ENCODE results near the gene MMP17. TPM values are rescaled to one million over a fixed set of nuclear protein-coding genes. Genes with fewer than 3 reads are reported as not detected.

Gene MMP17
- total RNA-seq, 4 donors from 2014 or later: 0.38 to 10.1 (median 4.1) TPM

GRCh38 chr12:131789638-131790037 lies 38.6 kb upstream of the MMP17 start:
- Histone ChIP-seq H3K4me1 (no peaks in the 10 kb centered on the region), H3K4me3 (replicated peaks in 1 of 3) (no peak overlapping the region), H3K9me3 (no peaks in the 10 kb centered on the region), H3K36me3 (peaks cover 14 to 30% of the 10 kb centered on the region in 2 donors), H3K27me3 (no peaks in the 10 kb centered on the region), H3K27ac (no peak overlapping the region)
- no peak for DNase-seq
- intact Hi-C loops (cut with DNase I): no loop called here
- TF ChIP-seq CTCF (IDR thresholded peaks at IDR 0.05) (no peak), POLR2A (IDR thresholded peaks at IDR 0.05) (no peak)
- 91 to 96% methylated on average over 12 of the region's 12 CpGs for WGBS, 2 donors

GRCh38 chr12:131793243-131794022 lies 34.8 kb upstream of the MMP17 start:
- Histone ChIP-seq H3K27ac (no peak overlapping the region), H3K4me3 (replicated peaks in 1 of 3) (no peak overlapping the region), H3K9me3 (no peaks in the 10 kb centered on the region), H3K4me1 (no peaks in the 10 kb centered on the region), H3K36me3 (peaks cover 21 to 26% of the 10 kb centered on the region in 2 donors), H3K27me3 (no peaks in the 10 kb centered on the region)
- DNase-seq: no peak
- TF ChIP-seq CTCF (IDR thresholded peaks at IDR 0.05): no peak
- TF ChIP-seq POLR2A (IDR thresholded peaks at IDR 0.05): no peak
- intact Hi-C loops (cut with DNase I): no loop called here
- WGBS, 2 donors: 88 to 91% methylated on average over 19 of the region's 19 CpGs

- no peaks in the 10 kb centered on the region for H3K4me1 ChIP-seq
- no peak overlapping the region for H3K4me3 ChIP-seq (replicated peaks in 1 of 3)
- H3K27ac ChIP-seq: no peak overlapping the region
- no peak for DNase-seq
- H3K9me3 ChIP-seq: no peaks in the 10 kb centered on the region
- WGBS, 2 donors: 94% methylated on average over 7 of the region's 7 CpGs
- no peaks in the 10 kb centered on the region for H3K27me3 ChIP-seq
- peaks cover 26 to 27% of the 10 kb centered on the region in 2 donors for H3K36me3 ChIP-seq
- intact Hi-C loops (cut with DNase I): no loop called here
- TF ChIP-seq POLR2A (IDR thresholded peaks at IDR 0.05) (no peak), CTCF (IDR thresholded peaks at IDR 0.05) (no peak)
Observed at GRCh38 chr12:131794061-131794460, 34.1 kb upstream of the MMP17 start.

- Histone ChIP-seq H3K27ac (no peak overlapping the region), H3K4me1 (no peaks in the 10 kb centered on the region), H3K27me3 (no peaks in the 10 kb centered on the region), H3K36me3 (peaks cover 25 to 32% of the 10 kb centered on the region in 2 donors), H3K9me3 (no peaks in the 10 kb centered on the region), H3K4me3 (replicated peaks in 1 of 3) (no peak overlapping the region)
- WGBS, 2 donors: 82 to 91% methylated on average over 10 of the region's 10 CpGs
- intact Hi-C loops (cut with DNase I): no loop called here
- no peak for DNase-seq
- TF ChIP-seq POLR2A (IDR thresholded peaks at IDR 0.05) (no peak), CTCF (IDR thresholded peaks at IDR 0.05) (no peak)
Observed at GRCh38 chr12:131794573-131794972, 33.6 kb upstream of the MMP17 start.

- Histone ChIP-seq H3K4me1 (no peaks in the 10 kb centered on the region), H3K36me3 (peaks cover 25 to 37% of the 10 kb centered on the region in 2 donors), H3K4me3 (replicated peaks in 1 of 3) (no peak overlapping the region), H3K27ac (no peak overlapping the region), H3K27me3 (no peaks in the 10 kb centered on the region), H3K9me3 (no peaks in the 10 kb centered on the region)
- WGBS, 2 donors: 87 to 95% methylated on average over 9 to 13 of the region's 14 CpGs
- intact Hi-C loops (cut with DNase I): no loop called here
- TF ChIP-seq CTCF (IDR thresholded peaks at IDR 0.05) (no peak), POLR2A (IDR thresholded peaks at IDR 0.05) (no peak)
- no peak for DNase-seq
Observed at GRCh38 chr12:131795064-131795463, 33.1 kb upstream of the MMP17 start.

Data from thyroid gland (tissue), 4 donors.